ENCODE measurements around the gene BMERB1.

DNA sequence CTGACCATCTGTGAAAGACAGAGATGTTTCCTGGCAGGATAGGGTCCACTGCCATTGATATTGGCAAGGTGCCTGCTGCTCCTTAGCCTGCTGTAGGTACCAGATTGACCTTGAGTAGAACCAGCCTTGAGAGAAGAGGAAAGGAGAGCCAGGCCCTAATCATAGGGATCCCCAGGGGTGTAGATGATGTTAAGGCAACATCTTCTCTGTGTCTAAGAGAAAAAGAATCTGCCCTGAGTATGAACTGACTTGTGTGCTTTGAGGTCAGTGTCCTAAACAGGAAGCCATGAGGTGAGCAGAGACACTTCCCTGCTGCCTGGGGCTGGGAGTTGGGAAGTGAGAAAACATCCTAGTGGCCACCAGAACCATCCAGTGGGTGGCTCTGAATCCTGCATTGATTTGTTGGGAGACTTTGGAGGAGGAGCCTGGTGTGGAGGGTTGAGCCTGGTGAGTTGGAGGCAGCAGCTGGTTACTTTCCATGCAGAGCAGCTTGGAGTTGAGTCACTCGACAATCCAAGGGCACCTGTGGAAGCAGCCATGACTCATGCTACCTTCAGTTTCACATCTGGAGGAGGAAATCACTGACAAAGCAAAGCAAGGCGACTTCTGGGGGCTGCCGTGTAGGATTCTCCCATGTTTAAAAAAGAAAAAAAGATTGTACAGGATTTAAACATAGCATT, 47.8 kb downstream of the BMERB1 start:
- no peak; the same call in 1 of the 2 replicates for TF ChIP-seq POLR2AphosphoS5 (IDR thresholded peaks at IDR 0.05; ENCODE audit: low read depth, low read length)
- TF ChIP-seq, protein P1, sequence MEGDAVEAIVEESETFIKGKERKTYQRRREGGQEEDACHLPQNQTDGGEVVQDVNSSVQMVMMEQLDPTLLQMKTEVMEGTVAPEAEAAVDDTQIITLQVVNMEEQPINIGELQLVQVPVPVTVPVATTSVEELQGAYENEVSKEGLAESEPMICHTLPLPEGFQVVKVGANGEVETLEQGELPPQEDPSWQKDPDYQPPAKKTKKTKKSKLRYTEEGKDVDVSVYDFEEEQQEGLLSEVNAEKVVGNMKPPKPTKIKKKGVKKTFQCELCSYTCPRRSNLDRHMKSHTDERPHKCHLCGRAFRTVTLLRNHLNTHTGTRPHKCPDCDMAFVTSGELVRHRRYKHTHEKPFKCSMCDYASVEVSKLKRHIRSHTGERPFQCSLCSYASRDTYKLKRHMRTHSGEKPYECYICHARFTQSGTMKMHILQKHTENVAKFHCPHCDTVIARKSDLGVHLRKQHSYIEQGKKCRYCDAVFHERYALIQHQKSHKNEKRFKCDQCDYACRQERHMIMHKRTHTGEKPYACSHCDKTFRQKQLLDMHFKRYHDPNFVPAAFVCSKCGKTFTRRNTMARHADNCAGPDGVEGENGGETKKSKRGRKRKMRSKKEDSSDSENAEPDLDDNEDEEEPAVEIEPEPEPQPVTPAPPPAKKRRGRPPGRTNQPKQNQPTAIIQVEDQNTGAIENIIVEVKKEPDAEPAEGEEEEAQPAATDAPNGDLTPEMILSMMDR (IDR thresholded peaks at IDR 0.05) = no peak
- TF ChIP-seq, protein P2, sequence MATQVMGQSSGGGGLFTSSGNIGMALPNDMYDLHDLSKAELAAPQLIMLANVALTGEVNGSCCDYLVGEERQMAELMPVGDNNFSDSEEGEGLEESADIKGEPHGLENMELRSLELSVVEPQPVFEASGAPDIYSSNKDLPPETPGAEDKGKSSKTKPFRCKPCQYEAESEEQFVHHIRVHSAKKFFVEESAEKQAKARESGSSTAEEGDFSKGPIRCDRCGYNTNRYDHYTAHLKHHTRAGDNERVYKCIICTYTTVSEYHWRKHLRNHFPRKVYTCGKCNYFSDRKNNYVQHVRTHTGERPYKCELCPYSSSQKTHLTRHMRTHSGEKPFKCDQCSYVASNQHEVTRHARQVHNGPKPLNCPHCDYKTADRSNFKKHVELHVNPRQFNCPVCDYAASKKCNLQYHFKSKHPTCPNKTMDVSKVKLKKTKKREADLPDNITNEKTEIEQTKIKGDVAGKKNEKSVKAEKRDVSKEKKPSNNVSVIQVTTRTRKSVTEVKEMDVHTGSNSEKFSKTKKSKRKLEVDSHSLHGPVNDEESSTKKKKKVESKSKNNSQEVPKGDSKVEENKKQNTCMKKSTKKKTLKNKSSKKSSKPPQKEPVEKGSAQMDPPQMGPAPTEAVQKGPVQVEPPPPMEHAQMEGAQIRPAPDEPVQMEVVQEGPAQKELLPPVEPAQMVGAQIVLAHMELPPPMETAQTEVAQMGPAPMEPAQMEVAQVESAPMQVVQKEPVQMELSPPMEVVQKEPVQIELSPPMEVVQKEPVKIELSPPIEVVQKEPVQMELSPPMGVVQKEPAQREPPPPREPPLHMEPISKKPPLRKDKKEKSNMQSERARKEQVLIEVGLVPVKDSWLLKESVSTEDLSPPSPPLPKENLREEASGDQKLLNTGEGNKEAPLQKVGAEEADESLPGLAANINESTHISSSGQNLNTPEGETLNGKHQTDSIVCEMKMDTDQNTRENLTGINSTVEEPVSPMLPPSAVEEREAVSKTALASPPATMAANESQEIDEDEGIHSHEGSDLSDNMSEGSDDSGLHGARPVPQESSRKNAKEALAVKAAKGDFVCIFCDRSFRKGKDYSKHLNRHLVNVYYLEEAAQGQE (IDR thresholded peaks at IDR 0.05; ENCODE audit: insufficient read depth in 1 of 2, low read depth in 2 of 2, low read length in 1 of 2) = no peak
- no peak for TF ChIP-seq SIN3A (IDR thresholded peaks at IDR 0.05; ENCODE audit: borderline replicate concordance, insufficient read depth, low read depth, low read length)
